GM23338 (cell line): ENCODE results near the gene CYP26C1. TPM values are rescaled to one million over a fixed set of nuclear protein-coding genes. Genes with fewer than 3 reads are reported as not detected.

Source experiments
- CREB1 ChIP-seq: fragments of 250-450 bp; sonication (Bioruptor Pico); IDR thresholded peaks from 2 replicates; pipeline ENCODE4 v1.5.0; 2020; ENCODE audit warnings: low read depth, mild to moderate bottlenecking, moderate library complexity
- CTCF ChIP-seq, 2 experiments: fragments of 200-600 bp in 1 of 2; sonication (generic) in 1 of 2; conservative IDR thresholded peaks; 2 replicates each; pipeline versions ENCODE4 v1.5.1 to v1.6.1; 2016 to 2017; ENCODE audit warnings: antibody characterized with exemption in 2 of 2, low read depth in 2 of 2, mild to moderate bottlenecking in 2 of 2, moderate library complexity in 1 of 2
- ETS1 ChIP-seq: IDR thresholded peaks from 2 replicates; pipeline ENCODE4 v1.6.1; 2016; ENCODE audit warnings: antibody characterized with exemption
- REST ChIP-seq: IDR thresholded peaks from one replicate; pipeline ENCODE4 v1.6.1; 2018; ENCODE audit warnings: antibody characterized with exemption; ENCODE audit not compliant: unreplicated experiment
- STAT1 ChIP-seq: IDR thresholded peaks from one replicate; pipeline ENCODE4 v1.6.1; 2016; ENCODE audit warnings: antibody characterized with exemption; ENCODE audit not compliant: unreplicated experiment
- ZNF462 ChIP-seq: fragments of 250-450 bp; sonication (Bioruptor Pico); IDR thresholded peaks from 2 replicates; pipeline ENCODE4 v1.5.0; 2020; ENCODE audit warnings: mild to moderate bottlenecking, moderate library complexity
- polyA plus RNA-seq: library from polyadenylated mRNA; unstranded; fragments of >200 nt; fragmentation: Nextera tagmentation; extraction: Ambion mirVana; gene quantifications from 2 replicates; pipeline ENCODE4 v1.2.1, GENCODE V29; 2016
- total RNA-seq: library from RNA; depleted of rRNA; stranded (reverse); fragments of >200 nt; shearing (Covaris generic); gene quantifications from 2 replicates; pipeline ENCODE4 v1.2.3, GENCODE V29; 2014

The CYP26C1 gene
- total and polyA plus RNA-seq, 2 experiments from 2014 or later: 0.24 TPM; not detected in 1

GRCh38 chr10:93081318-93081717 lies 20.7 kb downstream of the CYP26C1 start (continued):
- TF ChIP-seq ZNF462 (CRISPR knock-in tag) (no peak), CREB1 (CRISPR knock-in tag) (no peak), CTCF (conservative IDR thresholded peaks at IDR 0.05; ENCODE audit: low read depth in 2 of 2) (no peak), ETS1 (no peak), REST (no peak), STAT1 (no peak)
